ENCODE measurements around the gene VMAC. TPM values are rescaled to one million over a fixed set of nuclear protein-coding genes. Genes with fewer than 3 reads are reported as not detected.

The VMAC gene
- total and polyA plus RNA-seq, 2 donors from 2014 or later: 2.3 to 8.7 TPM

GRCh38 chr19:5948752-5949564 is 44.3 kb downstream of the VMAC start:
- Histone ChIP-seq H3K27me3 (ENCODE audit: control insufficient read depth, insufficient read depth, low read length) (no peaks in the 10 kb centered on the region), H3K4me1 (ENCODE audit: control insufficient read depth in 2 of 3, insufficient read depth in 2 of 3, low read depth in 1 of 3, low read length in 3 of 3) (peaks cover 7 to 27% (median 24%) of the 10 kb centered on the region in 3 donors), H3K27ac (ENCODE audit: low read depth in 2 of 2, low read length in 2 of 2) (no peak overlapping the region), H3K9ac (ENCODE audit: low read length in 3 of 3) (peak overlapping the region in 1 of 3 donors; percentile 16), H3K4me3 (ENCODE audit: low read length in 3 of 3) (no peak overlapping the region), H3K9me3 (ENCODE audit: control insufficient read depth in 2 of 3, insufficient read depth in 1 of 3, low read length in 3 of 3) (no peaks in the 10 kb centered on the region), H3K36me3 (ENCODE audit: control insufficient read depth in 2 of 3, insufficient read depth in 3 of 3, low read length in 3 of 3) (no peaks in the 10 kb centered on the region)
- TF ChIP-seq CTCF (IDR thresholded peaks at IDR 0.05; ENCODE audit: borderline replicate concordance, extremely low read depth, insufficient read depth): no peak
- DNase-seq: no peak
- intact Hi-C loops (cut with DNase I): no loop called here
- no peak for FAIRE-seq

GRCh38 chr19:5949792-5950305 is 45.2 kb downstream of the VMAC start:
- no peak overlapping the region for H3K27ac ChIP-seq (ENCODE audit: low read depth in 2 of 2, low read length in 2 of 2)
- peaks cover 11 to 34% (median 32%) of the 10 kb centered on the region in 3 donors for H3K4me1 ChIP-seq (ENCODE audit: control insufficient read depth in 2 of 3, insufficient read depth in 2 of 3, low read depth in 1 of 3, low read length in 3 of 3)

GRCh38 chr19:5950741-5951140 is 46.1 kb downstream of the VMAC start:
- H3K9me3 ChIP-seq (ENCODE audit: control insufficient read depth in 2 of 3, insufficient read depth in 1 of 3, low read length in 3 of 3): no peaks in the 10 kb centered on the region
- DNase-seq (peak in 2 of 5 donors; percentile 9 to 43), FAIRE-seq (no peak)
- no peaks in the 10 kb centered on the region for H3K27me3 ChIP-seq (ENCODE audit: control insufficient read depth, insufficient read depth, low read length)
- TF ChIP-seq CTCF (IDR thresholded peaks at IDR 0.05; ENCODE audit: borderline replicate concordance, extremely low read depth, insufficient read depth): no peak
- intact Hi-C loops (cut with DNase I): no loop called here
- H3K27ac ChIP-seq (ENCODE audit: low read depth in 2 of 2, low read length in 2 of 2): no peak overlapping the region
- peaks cover 11 to 34% (median 32%) of the 10 kb centered on the region in 3 donors for H3K4me1 ChIP-seq (ENCODE audit: control insufficient read depth in 2 of 3, insufficient read depth in 2 of 3, low read depth in 1 of 3, low read length in 3 of 3)
- no peaks in the 10 kb centered on the region for H3K36me3 ChIP-seq (ENCODE audit: control insufficient read depth in 2 of 3, insufficient read depth in 3 of 3, low read length in 3 of 3)
- no peak overlapping the region for H3K9ac ChIP-seq (ENCODE audit: low read length in 3 of 3)
- H3K4me3 ChIP-seq (ENCODE audit: low read length in 3 of 3): no peak overlapping the region

More at GRCh38 chr19:5949792-5950305, 45.2 kb downstream of the VMAC start:
- no peak for TF ChIP-seq CTCF (IDR thresholded peaks at IDR 0.05; ENCODE audit: borderline replicate concordance, extremely low read depth, insufficient read depth)
- Histone ChIP-seq H3K27me3 (ENCODE audit: control insufficient read depth, insufficient read depth, low read length) (no peaks in the 10 kb centered on the region), H3K4me3 (ENCODE audit: low read length in 3 of 3) (no peak overlapping the region), H3K36me3 (ENCODE audit: control insufficient read depth in 2 of 3, insufficient read depth in 3 of 3, low read length in 3 of 3) (no peaks in the 10 kb centered on the region), H3K9ac (ENCODE audit: low read length in 3 of 3) (no peak overlapping the region), H3K9me3 (ENCODE audit: control insufficient read depth in 2 of 3, insufficient read depth in 1 of 3, low read length in 3 of 3) (no peaks in the 10 kb centered on the region)
- FAIRE-seq: no peak
- intact Hi-C loops (cut with DNase I): no loop called here
- peak in 4 of 5 donors; percentile 72 to 81 (median 77) for DNase-seq

Data from kidney (tissue), 14 donors.